ENCODE results near the gene FAF1. TPM values are rescaled to one million over a fixed set of nuclear protein-coding genes. Genes with fewer than 3 reads are reported as not detected.

The FAF1 gene
- total and polyA plus RNA-seq, 9 of the 15 experiments (the other 6 are each of a cell fraction or from before 2014, with no cell fraction given): 48.7 to 225 (median 118) TPM

GRCh38 chr1:50487725-50488124 is 472.3 kb downstream of the FAF1 start (continued):
- no peak for TF ChIP-seq TFAP4 (CRISPR knock-in tag; IDR thresholded peaks at IDR 0.05; ENCODE audit: borderline replicate concordance)
- TF ChIP-seq PHF20 (IDR thresholded peaks at IDR 0.05; ENCODE audit: partially characterized antibody): no peak

DNA sequence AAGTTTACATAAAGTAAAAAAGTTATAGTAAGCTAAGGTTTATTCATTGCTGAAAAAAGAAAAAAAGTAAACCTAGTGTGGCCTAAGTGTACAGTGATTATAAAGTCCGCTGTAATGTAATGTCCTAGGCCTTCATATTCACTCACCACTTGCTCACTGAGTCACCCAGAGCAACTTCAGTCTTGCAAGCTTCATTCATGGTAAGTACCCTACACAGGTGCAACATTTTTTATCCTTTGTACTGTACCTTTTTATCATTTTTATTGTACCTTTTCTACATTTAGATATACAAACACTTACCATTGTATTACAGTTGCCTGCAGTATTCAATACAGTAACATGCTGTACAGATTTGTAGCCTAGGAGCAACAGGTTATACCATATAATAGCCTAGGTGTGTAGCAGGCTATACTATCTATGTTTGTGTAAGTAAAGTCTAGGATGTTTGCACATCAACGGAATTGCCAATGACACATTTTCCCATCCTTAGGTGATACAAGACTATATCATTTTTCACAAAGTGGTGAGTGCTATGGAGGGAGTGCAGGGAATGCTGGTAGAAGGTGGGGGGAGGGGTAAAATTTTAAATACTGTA is 478.8 kb downstream of the FAF1 start:
- Histone ChIP-seq H3K9ac (ENCODE audit: insufficient read depth in 1 of 2, low read depth in 2 of 2, low read length in 2 of 2) (no peak overlapping the region), H3K4me2 (ENCODE audit: insufficient read depth, low read length) (no peak overlapping the region), H3K27me3 (ENCODE audit: control insufficient read depth in 2 of 2, insufficient read depth in 2 of 2, low read length in 2 of 2) (no peaks in the 10 kb centered on the region), H3K27ac (ENCODE audit: extremely low read depth, low read depth, low read length) (no peak overlapping the region), H2AFZ (ENCODE audit: low read depth, low read length) (no peak overlapping the region), H3K4me3 (no peak overlapping the region), H4K20me1 (replicated peaks; ENCODE audit: control insufficient read depth, insufficient read depth, low read length) (no peaks in the 10 kb centered on the region), H3K79me2 (ENCODE audit: control insufficient read depth, insufficient read depth, low read length) (no peaks in the 10 kb centered on the region), H3K4me1 (replicated peaks in 1 of 2; ENCODE audit: control insufficient read depth in 2 of 2, insufficient read depth in 2 of 2, low read length in 2 of 2) (no peaks in the 10 kb centered on the region), H3K9me3 (replicated peaks; ENCODE audit: control insufficient read depth, insufficient read depth, low read depth, low read length) (no peaks in the 10 kb centered on the region), H3K9me1 (ENCODE audit: control insufficient read depth, insufficient read depth, low read length) (no peaks in the 10 kb centered on the region), H3K36me3 (ENCODE audit: control insufficient read depth, insufficient read depth, low read length) (peaks cover 22% of the 10 kb centered on the region; the same call in 2 of the 3 replicates)
- ChIA-PET POLR2A (interaction anchor here (0.8 to 1.6 kb wide), 3 partner anchors 10 to 496 kb away, joined by 3 to 4 read pairs (median 3); no protein-coding TSS in a partner anchor), CTCF (ENCODE audit: low intra/inter-chr PET ratio) (no interaction called here)
- 74% methylated on average over 2 of the region's 2 CpGs for WGBS (ENCODE audit: insufficient coverage, low coverage, missing lambda C conversion rate)
- ATAC-seq: no peak
- FAIRE-seq: no peak
- in situ Hi-C loops (cut with MboI): no loop called here
- intact Hi-C loops (cut with micrococcal nuclease): no loop called here
- no peak for TF ChIP-seq CHD2 (IDR thresholded peaks at IDR 0.05; ENCODE audit: low read depth, low read length)
- no peak for TF ChIP-seq ARNT (IDR thresholded peaks at IDR 0.05)
- no peak for TF ChIP-seq LARP7 (IDR thresholded peaks at IDR 0.05)
- TF ChIP-seq ESRRA (IDR thresholded peaks at IDR 0.05; ENCODE audit: borderline replicate concordance, low read depth): no peak
- no peak for TF ChIP-seq ETS2 (tag; IDR thresholded peaks at IDR 0.05; ENCODE audit: borderline replicate concordance, poor library complexity, severe bottlenecking)
- no peak for TF ChIP-seq MED1 (CRISPR knock-in tag; IDR thresholded peaks at IDR 0.05; ENCODE audit: borderline replicate concordance)
- no peak for TF ChIP-seq ZNF324 (CRISPR knock-in tag; IDR thresholded peaks at IDR 0.05)
- TF ChIP-seq FOXJ3 (CRISPR knock-in tag; IDR thresholded peaks at IDR 0.05): no peak
- TF ChIP-seq NCOA2 (IDR thresholded peaks at IDR 0.05; ENCODE audit: partially characterized antibody in 2 of 2): no peak
- no peak for TF ChIP-seq TRIM24 (IDR thresholded peaks at IDR 0.05)
- TF ChIP-seq ZNF134 (CRISPR knock-in tag; conservative IDR thresholded peaks at IDR 0.05): no peak
- TF ChIP-seq HNRNPUL1 (IDR thresholded peaks at IDR 0.05; ENCODE audit: low read length): no peak
- no peak for TF ChIP-seq YBX1 (IDR thresholded peaks at IDR 0.05)
- TF ChIP-seq ETV5 (CRISPR knock-in tag; IDR thresholded peaks at IDR 0.05; ENCODE audit: low read depth): no peak
- no TSS peak for BruUV-seq (replicated peaks)
- DNase-seq (ENCODE audit: extremely low read depth in 1 of 4, low spot score in 3 of 4): no peak

All from K562 (cell line).